NCI-H146 (cell line): ENCODE measurements around the gene SERPINI1.

ENCODE experiments used
- DNase-seq: peaks from one replicate; lab custom pipeline; 2025; lab: John Stamatoyannopoulos, UW

SERPINI1 gene

DNA sequence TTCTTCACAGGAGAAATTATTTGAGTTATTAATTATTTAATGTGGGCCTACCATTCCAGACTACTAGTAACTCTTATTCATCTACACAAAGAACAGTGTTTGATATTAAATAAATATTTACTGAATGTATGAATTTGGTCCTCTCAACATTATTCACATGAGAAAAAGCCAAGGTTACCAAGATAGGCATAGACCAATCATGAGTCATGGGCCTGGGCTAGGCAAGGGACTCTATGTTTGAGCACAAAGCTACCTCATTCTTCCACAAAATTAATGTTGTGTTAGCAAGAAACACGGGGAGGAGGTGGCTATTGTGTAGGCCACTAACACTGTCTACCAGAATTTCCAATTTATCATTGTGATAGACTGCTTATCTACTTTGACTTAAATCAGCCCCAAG, 115.7 kb downstream of the SERPINI1 start:
- no peak for DNase-seq

- no peak for DNase-seq
Observed at GRCh38 chr3:167851749-167852148, 116.2 kb downstream of the SERPINI1 start.

DNA sequence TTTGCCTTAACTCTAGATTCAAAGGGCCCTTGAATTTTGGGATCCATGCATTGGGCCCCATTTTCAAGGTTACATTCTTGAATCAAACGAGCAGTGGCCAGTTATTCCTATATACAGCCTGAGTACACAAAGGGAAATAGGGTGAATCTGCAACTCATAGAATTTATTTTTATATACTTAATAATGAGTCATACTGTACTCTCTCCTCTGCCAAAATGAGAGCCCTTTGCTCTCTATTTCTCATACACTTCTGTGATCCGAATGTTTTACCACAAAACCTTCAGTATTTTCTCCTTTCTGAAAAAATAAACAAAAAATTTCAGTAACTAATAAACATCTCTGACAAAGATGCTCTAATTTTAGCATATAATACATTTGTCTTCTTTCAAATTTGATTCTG, 116.7 kb downstream of the SERPINI1 start:
- DNase-seq = no peak

DNA sequence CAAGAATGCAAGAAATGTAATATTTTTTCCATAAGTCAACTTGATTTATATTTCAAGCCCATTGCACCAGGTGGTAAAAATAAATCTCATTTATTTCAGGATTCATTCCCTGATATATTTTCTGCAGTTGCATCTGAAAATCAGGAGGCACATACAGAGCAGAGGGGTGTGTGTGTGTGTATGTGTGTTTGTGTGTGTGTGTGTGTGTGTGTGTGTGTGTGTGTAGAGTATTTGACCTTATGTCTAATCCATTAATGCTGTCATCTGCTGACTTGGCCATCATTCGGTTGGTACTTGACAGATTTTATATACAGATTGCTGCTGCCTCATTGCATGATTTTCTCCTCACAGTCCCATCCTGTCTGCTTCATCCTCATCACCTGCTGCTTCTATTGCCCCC, 118.5 kb downstream of the SERPINI1 start:
- no peak for DNase-seq

GRCh38 chr3:167854846-167855245, 119.3 kb downstream of the SERPINI1 start:
- no peak for DNase-seq

- no peak for DNase-seq
Observed at GRCh38 chr3:167855306-167855705, 119.8 kb downstream of the SERPINI1 start.

- no peak for DNase-seq
Observed at GRCh38 chr3:167858865-167859264, 123.3 kb downstream of the SERPINI1 start.

DNA sequence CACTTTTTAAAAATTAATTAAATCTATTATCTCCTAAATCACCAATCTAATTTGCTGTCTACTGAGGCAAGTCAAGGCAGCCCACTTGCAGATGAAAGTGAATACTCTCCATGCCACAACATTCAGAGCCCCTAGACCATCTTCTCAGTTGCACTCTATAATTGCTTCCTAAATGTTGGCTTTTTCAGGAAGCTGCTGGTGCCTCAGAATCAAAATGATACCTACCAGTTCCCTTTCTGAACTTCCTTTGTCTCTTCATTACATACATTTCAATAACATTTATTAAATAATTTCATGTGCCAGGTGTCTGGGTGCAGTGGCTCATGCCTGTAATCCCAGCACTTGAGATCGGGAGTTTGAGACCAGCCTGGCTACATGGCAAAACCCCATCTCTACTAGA, 124.1 kb downstream of the SERPINI1 start:
- DNase-seq = no peak

DNA sequence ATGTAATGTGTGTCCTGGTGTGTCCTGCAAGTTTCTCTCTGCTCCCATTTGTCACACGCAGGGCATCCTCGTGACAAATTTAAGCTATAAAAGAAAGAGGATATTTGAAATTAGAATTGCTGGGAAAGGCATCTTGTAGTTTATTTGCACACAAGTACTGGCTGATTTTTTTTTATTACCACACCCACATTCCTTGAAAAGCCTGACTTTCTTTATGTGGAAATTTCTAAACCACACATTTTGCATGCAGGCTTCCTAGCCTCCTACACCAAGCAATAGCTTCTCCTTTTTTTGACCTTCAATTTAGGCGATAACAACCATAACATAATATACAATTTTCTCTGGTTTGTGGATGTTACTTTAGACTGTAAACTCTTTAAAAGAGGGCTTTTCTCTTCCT, 126.1 kb downstream of the SERPINI1 start:
- DNase-seq = no peak

- DNase-seq = no peak
Observed at GRCh38 chr3:167862104-167862730, 126.7 kb downstream of the SERPINI1 start.

DNA sequence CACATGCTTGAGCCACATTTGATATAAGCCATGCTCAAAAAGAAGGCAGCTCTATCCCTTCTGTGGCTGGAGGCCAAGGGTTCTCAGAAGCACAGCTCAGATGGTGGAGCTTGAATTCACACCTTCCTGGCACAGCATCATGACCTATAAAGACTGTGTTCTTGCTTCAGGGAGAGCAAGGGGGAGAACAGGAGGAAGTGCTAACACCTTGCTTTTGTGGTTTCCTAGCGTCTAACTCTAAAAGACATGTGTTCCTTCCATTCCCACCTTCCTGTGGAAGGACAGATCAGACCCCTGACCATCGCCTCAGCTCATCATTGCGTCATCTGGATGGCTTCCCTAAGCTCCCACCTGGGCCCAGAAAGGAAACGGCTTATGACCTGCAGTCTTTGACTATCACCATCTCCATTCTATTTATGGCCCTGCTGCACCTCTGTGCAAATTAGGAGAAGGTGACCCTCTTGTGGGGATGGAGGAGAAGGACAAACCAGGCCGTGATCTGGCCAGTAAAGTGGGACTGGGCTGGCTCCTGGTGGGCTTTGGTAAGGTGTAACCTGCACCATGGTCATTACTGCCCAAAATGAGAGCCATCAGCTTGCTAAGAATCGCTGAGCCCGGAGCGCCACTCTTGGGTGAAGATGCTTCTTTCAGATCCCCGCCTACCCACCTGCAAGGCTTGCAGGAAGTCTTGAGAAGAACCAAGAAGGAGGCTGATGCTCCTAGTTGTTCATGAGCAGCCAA, 128.5 kb downstream of the SERPINI1 start:
- no peak for DNase-seq

- no peak for DNase-seq
Observed at GRCh38 chr3:167864552-167864874, 129.0 kb downstream of the SERPINI1 start.

DNA sequence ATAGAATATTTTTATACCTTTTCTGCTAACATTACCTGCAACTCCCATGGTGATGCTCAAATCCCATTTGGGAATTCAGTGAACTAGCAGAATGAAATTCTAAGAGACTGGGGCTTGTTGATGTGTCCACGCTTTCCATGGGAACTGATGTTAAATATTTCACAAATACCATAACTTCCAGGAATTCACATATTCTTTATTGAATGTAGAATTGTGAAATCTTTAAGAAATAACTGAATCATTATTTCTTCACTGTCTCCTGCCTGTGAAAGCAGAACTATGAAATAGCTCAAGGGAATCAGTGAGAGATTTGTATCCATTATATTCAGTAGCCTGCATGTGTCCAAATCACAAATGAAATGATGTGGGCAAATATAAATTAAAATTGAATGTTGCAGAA, 130.8 kb downstream of the SERPINI1 start:
- no peak for DNase-seq

DNA sequence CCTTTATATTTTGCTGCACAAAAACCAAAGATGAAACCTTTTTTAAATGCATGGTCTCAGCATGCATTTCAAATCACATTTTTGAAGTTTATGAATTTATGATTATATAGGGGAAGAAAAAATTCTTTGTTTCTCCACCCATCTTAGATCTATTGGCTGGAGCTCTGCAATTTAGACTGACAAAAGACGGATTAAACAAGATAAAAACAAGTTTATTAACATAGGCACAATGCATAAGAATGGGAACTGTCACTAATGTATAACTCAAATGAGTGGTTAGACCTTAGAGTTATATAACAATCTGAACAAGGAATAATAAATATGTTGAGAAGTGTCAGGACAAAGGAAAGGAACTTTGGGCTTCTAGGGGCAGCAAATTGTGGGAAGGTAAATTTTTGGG, 132.5 kb downstream of the SERPINI1 start:
- no peak for DNase-seq

DNA sequence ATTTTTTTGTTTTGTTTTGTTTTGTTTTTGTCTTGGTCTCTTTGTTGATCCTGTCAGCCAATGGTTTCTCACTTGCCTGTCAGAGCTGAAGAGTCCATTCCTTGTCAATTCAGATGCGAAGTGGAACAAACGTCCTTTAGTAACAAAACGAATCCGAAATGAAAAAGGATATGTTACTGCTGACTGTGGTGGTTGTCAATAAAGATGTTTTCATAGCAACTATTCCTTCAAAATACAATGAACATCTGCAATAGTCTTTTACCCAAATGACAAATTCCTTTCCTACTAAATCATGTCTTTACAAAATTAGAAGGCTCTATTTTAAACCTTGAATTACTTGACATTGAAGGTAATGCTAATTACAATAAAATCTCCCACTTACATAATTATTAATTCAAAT, 134.7 kb downstream of the SERPINI1 start:
- DNase-seq = no peak

GRCh38 chr3:167870759-167871158, 135.2 kb downstream of the SERPINI1 start:
- no peak for DNase-seq

- DNase-seq = no peak
Observed at GRCh38 chr3:167872032-167872431, 136.5 kb downstream of the SERPINI1 start.

GRCh38 chr3:167872941-167873340, 137.4 kb downstream of the SERPINI1 start:
- DNase-seq = no peak

DNA sequence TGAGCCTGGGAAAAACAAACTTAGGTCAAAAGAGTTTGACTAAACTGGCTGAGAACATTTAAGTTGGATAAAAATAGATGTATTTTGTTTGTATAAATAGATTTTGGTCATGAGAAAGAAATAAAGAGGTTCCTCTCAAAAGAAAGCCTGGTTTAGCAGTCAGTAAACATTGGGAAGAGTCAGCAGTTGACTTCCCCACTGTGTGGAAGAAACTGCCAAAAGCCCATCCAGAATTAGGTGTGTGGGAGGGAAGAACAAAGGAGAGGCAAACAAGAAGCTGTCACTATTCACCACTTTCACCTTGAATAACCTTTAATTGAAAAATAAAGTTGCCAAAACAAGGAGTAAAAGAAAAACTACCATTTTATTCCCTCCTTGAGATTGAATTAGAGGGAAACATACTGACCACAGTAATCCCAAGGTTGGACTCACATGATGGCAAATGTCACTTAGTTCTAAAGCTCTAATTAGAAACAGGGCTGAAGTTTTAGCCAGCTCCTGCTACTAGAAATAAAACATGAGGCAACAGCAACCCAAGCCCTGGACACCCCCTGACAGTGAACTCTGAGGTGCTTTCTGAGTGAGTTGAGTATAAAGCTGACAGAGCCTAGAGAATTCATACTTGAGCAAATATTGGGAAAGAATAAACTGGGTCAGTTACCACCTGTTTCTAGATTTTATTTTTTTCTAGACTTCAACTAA, 139.3 kb downstream of the SERPINI1 start:
- no peak for DNase-seq
